ENCODE measurements around the gene ALMS1.
"Not testable (repeated sequence)": the region's sequence is repeated elsewhere in the genome, so short reads cannot be mapped to it uniquely, and the experiment has no call there.

ALMS1 gene

DNA sequence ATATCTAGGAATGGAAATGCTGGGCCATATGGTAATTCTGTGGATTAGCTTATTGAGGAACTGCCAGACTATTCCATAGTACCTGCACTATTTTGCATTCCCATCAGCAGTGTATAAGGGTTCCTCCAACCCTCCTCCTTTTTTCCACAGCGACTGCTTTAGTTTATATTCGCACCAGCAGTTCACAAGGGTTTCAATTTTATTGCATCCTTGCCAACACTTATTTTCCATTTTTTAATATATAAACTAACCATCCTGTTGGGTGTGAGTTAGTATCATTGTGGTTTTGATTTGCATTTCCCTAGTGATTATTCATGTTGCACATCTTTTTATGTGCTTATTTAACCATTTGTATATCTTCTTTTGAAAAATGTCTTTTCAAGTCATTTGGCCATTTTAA lies 189.6 kb downstream of the ALMS1 start:
- no peaks in the 10 kb centered on the region for H3K79me2 ChIP-seq (ENCODE audit: control insufficient read depth, insufficient read depth, low read length, unreplicated experiment)
- no peaks in the 10 kb centered on the region for H3K4me1 ChIP-seq (ENCODE audit: control insufficient read depth, insufficient read depth, low read length, unreplicated experiment)
- no peaks in the 10 kb centered on the region for H3K27me3 ChIP-seq (ENCODE audit: insufficient read depth, low read length)
- H2AFZ ChIP-seq (ENCODE audit: low read length, unreplicated experiment), result no peak overlapping the region
- H3K27ac ChIP-seq (ENCODE audit: low read depth, low read length), result no peak overlapping the region
- no peak overlapping the region for H3K4me3 ChIP-seq (ENCODE audit: low read depth, low read length)
- H3K36me3 ChIP-seq (ENCODE audit: insufficient read depth, low read length), result peaks cover 9% of the 10 kb centered on the region

DNA sequence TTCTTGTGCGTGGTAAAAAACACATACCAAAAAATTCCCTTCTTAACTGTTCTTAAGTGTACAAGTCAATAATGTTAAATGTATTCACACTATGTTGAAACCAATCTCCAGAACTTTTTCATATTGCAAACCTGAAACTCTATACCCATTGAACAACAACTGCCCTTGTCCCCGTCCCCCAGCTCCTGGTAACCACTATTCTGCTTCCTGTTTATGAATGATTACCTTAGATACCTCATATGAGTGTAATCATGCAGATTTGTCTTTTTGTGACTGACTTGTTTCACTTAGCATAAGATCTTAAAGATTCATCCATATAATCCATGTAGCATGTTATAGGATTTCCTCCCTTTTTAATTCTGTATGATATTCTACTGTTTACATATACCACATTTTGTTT lies 196.7 kb downstream of the ALMS1 start:
- Histone ChIP-seq H3K4me1 (ENCODE audit: control insufficient read depth, insufficient read depth, low read length, unreplicated experiment) (no peaks in the 10 kb centered on the region), H3K27ac (ENCODE audit: low read depth, low read length) (no peak overlapping the region), H2AFZ (ENCODE audit: low read length, unreplicated experiment) (no peak overlapping the region), H3K79me2 (ENCODE audit: control insufficient read depth, insufficient read depth, low read length, unreplicated experiment) (no peaks in the 10 kb centered on the region), H3K4me3 (ENCODE audit: low read depth, low read length) (no peak overlapping the region), H3K36me3 (ENCODE audit: insufficient read depth, low read length) (peaks cover 12% of the 10 kb centered on the region; the same call in 1 of the 2 replicates), H3K27me3 (ENCODE audit: insufficient read depth, low read length) (no peaks in the 10 kb centered on the region)

DNA sequence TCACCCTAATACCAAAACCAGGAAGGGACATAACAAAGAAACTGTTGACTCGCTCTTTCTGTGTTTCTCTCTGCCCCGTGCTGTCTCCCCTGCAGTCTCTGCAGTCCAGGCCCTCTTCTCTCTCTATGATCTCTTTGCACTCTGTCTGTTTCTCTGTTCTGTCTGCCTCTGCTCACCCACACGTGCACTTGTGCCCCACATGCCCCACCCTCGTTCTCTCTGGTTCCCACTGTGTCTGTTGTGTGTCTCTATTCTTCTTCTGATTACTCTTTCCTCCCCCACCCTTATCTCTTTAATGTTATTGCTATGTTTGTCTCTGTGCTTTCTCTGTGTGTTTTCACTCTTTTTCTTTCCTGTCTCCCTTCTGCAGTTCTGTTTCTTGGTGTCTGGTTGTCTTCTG lies 202.5 kb downstream of the ALMS1 start:
- Histone ChIP-seq H3K4me3 (ENCODE audit: low read depth, low read length) (no peak overlapping the region), H2AFZ (ENCODE audit: low read length, unreplicated experiment) (no peak overlapping the region), H3K27ac (ENCODE audit: low read depth, low read length) (no peak overlapping the region), H3K36me3 (ENCODE audit: insufficient read depth, low read length) (no peaks in the 10 kb centered on the region), H3K79me2 (ENCODE audit: control insufficient read depth, insufficient read depth, low read length, unreplicated experiment) (no peaks in the 10 kb centered on the region), H3K27me3 (ENCODE audit: insufficient read depth, low read length) (no peaks in the 10 kb centered on the region), H3K4me1 (ENCODE audit: control insufficient read depth, insufficient read depth, low read length, unreplicated experiment) (no peaks in the 10 kb centered on the region)

DNA sequence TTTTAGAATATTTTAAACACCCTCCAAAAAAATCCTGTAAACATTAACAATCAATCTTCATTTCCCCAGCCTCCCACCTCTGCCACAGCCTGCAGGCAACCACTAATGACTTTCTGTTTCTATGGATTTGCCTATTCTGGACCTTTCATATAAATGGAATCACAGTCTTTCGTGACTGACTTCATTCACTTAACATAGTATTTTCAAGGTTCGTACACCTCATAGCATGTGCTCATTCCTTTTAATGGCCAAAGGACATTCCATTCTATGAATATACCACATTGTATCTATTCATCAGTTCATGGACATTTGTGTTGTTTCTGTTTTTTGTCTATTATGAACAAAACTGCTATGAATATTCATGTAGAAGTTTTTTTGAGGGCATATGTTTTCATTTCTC lies 208.0 kb downstream of the ALMS1 start:
- Histone ChIP-seq H3K27ac (ENCODE audit: low read depth, low read length) (no peak overlapping the region), H3K36me3 (ENCODE audit: insufficient read depth, low read length) (no peaks in the 10 kb centered on the region), H2AFZ (ENCODE audit: low read length, unreplicated experiment) (no peak overlapping the region), H3K79me2 (ENCODE audit: control insufficient read depth, insufficient read depth, low read length, unreplicated experiment) (no peaks in the 10 kb centered on the region), H3K27me3 (ENCODE audit: insufficient read depth, low read length) (no peaks in the 10 kb centered on the region), H3K4me3 (ENCODE audit: low read depth, low read length) (no peak overlapping the region), H3K4me1 (ENCODE audit: control insufficient read depth, insufficient read depth, low read length, unreplicated experiment) (no peaks in the 10 kb centered on the region)

DNA sequence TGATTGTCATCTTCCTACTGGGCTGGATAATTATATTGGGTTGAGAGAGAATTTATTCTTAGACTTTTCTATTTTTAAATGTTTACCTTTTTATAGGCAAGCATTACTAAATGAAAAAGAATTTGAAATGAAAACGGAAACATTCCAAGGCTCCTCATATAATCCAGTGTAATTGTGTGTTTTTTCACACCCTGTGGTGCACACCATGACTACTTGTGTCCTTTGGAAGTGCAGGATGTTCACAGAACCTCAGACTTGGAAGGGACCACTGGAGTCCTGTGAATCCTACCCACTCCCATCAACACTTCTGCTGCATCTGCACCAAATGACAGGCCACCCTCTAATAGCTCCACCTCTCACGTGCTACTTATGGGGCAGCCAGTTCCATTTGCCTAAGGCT lies 208.6 kb downstream of the ALMS1 start:
- Histone ChIP-seq H3K27me3 (ENCODE audit: insufficient read depth, low read length) (no peaks in the 10 kb centered on the region), H3K27ac (ENCODE audit: low read depth, low read length) (no peak overlapping the region), H3K4me1 (ENCODE audit: control insufficient read depth, insufficient read depth, low read length, unreplicated experiment) (no peaks in the 10 kb centered on the region), H2AFZ (ENCODE audit: low read length, unreplicated experiment) (no peak overlapping the region), H3K36me3 (ENCODE audit: insufficient read depth, low read length) (no peaks in the 10 kb centered on the region), H3K4me3 (ENCODE audit: low read depth, low read length) (no peak overlapping the region), H3K79me2 (ENCODE audit: control insufficient read depth, insufficient read depth, low read length, unreplicated experiment) (no peaks in the 10 kb centered on the region)

DNA sequence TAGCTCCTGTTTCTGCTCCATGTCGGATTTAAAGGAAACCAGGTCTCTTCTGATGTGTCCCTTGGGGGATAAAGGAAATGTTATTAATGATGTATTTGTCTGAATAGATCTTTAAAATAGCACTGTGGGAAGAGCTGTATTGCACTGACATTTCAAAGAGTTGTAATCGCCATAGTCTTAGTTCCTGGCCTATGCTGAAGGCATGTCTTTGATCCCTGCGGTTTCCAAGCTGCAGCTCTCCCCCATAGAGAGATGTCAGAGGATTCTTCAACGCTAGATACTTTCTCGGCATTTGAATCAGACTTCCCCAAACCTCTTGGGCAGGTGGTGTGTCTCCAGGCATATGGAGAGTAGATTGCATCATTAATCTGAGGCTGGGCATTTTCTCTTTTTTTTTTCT lies 216.1 kb downstream of the ALMS1 start:
- H3K27ac ChIP-seq (ENCODE audit: low read depth, low read length), result no peak overlapping the region
- no peaks in the 10 kb centered on the region for H3K27me3 ChIP-seq (ENCODE audit: insufficient read depth, low read length)
- H3K79me2 ChIP-seq (ENCODE audit: control insufficient read depth, insufficient read depth, low read length, unreplicated experiment), result no peaks in the 10 kb centered on the region
- H3K36me3 ChIP-seq (ENCODE audit: insufficient read depth, low read length), result no peaks in the 10 kb centered on the region
- H3K4me1 ChIP-seq (ENCODE audit: control insufficient read depth, insufficient read depth, low read length, unreplicated experiment), result peaks cover 7% of the 10 kb centered on the region
- H2AFZ ChIP-seq (ENCODE audit: low read length, unreplicated experiment), result no peak overlapping the region
- H3K4me3 ChIP-seq (ENCODE audit: low read depth, low read length), result no peak overlapping the region

DNA sequence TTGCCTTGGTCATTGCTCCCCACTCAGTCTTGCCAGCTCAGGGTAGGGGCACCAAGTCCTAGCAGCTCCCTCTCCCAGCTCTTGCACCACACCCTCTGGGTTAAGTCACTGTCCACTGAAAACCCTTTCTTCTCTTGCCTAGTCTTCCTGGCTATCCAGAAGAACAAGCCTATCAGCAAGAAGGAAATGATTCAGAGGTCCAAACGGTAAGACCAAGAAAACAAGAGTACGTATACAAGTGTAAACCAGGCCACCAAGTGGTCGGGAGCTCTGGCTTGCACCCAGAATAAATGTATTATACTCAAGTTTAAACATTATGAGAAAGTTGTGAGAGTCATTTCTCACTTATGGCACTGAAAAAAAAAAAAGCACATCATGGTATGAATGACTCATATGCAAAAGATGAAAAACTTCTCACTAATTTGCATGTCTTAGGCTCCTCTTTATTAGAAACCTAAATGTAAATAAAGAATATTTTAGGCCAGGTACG lies 217.5 kb downstream of the ALMS1 start:
- not testable (repeated sequence) for H3K4me3 ChIP-seq (ENCODE audit: low read depth, low read length)
- peak overlapping the region; percentile 52 for H3K27ac ChIP-seq (ENCODE audit: low read depth, low read length)

DNA sequence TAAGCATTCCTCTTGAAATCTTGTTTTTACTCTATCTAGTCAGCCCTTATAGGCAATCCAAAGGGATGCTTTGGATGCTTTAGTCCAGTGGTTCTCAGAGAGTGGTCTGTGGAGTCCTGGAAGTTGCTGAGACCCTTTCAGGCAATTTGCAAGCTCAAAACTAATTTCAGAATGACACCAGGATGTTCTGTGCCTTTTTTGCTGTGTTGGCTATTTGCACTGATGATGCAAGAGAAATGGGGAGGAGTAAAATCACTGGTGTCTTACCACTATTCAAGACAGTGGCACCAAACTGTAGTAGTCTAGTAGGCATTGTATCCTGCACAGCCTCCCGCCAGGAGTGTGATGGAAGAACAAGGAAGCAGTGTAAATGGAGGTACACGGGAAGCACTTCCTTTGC lies 219.0 kb downstream of the ALMS1 start:
- H3K27ac ChIP-seq (ENCODE audit: low read depth, low read length); H3K36me3 ChIP-seq (ENCODE audit: insufficient read depth, low read length): not testable (repeated sequence)

More for the DNA sequence above, 217.5 kb downstream of the ALMS1 start:
- H3K36me3 ChIP-seq (ENCODE audit: insufficient read depth, low read length); H3K79me2 ChIP-seq (ENCODE audit: control insufficient read depth, insufficient read depth, low read length, unreplicated experiment); H2AFZ ChIP-seq (ENCODE audit: low read length, unreplicated experiment); H3K4me1 ChIP-seq (ENCODE audit: control insufficient read depth, insufficient read depth, low read length, unreplicated experiment); H3K27me3 ChIP-seq (ENCODE audit: insufficient read depth, low read length): not testable (repeated sequence)

DNA sequence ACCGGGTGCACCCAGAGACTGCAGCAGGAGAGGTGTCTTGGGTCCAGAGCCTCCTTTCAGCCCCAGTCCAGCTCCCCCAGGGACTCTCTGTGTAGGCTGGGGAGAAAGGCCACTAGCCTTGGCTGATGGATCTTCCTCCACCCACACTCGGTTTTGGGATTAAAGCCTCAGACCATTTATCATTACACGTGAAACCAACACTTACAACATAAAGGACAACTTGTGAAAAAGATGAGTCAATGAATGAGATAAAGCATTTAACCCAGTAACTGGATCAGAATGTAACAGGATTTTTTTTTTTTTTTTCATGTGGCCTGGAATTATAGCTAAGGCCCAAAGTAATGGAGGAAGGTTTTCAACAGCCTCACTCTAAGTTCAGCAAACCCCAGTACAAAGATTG lies 224.5 kb downstream of the ALMS1 start:
- H3K4me3 ChIP-seq (ENCODE audit: low read depth, low read length), result no peak overlapping the region
- no peaks in the 10 kb centered on the region for H3K79me2 ChIP-seq (ENCODE audit: control insufficient read depth, insufficient read depth, low read length, unreplicated experiment)
- H3K36me3 ChIP-seq (ENCODE audit: insufficient read depth, low read length), result no peaks in the 10 kb centered on the region
- peaks cover 8% of the 10 kb centered on the region for H3K4me1 ChIP-seq (ENCODE audit: control insufficient read depth, insufficient read depth, low read length, unreplicated experiment)
- H3K27ac ChIP-seq (ENCODE audit: low read depth, low read length), result no peak overlapping the region
- H3K27me3 ChIP-seq (ENCODE audit: insufficient read depth, low read length), result no peaks in the 10 kb centered on the region
- H2AFZ ChIP-seq (ENCODE audit: low read length, unreplicated experiment), result no peak overlapping the region

More for the DNA sequence above, 219.0 kb downstream of the ALMS1 start:
- H3K27me3 ChIP-seq (ENCODE audit: insufficient read depth, low read length); H3K4me3 ChIP-seq (ENCODE audit: low read depth, low read length); H3K79me2 ChIP-seq (ENCODE audit: control insufficient read depth, insufficient read depth, low read length, unreplicated experiment); H2AFZ ChIP-seq (ENCODE audit: low read length, unreplicated experiment); H3K4me1 ChIP-seq (ENCODE audit: control insufficient read depth, insufficient read depth, low read length, unreplicated experiment): not testable (repeated sequence)

DNA sequence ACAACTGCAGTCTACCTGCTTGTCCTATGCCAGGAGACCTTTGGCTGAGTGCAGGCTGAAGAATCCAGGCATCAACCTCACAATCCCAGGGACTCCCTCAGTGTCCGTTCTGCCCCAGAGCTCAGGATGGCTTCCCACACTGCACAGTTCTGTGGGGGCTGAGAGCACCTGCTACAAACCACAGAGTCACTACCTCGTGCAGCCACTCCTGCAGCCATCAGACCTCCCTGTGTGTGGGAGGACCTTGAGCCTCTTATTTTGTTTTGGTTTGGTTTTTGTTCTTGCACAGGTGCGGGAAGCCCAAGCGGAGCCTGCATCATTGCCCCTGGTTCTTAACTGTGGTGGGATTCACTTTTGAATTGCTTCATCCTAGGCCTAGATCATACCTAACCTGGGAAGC lies 225.6 kb downstream of the ALMS1 start:
- H3K79me2 ChIP-seq (ENCODE audit: control insufficient read depth, insufficient read depth, low read length, unreplicated experiment), result no peaks in the 10 kb centered on the region
- no peaks in the 10 kb centered on the region for H3K27me3 ChIP-seq (ENCODE audit: insufficient read depth, low read length)
- no peak overlapping the region for H2AFZ ChIP-seq (ENCODE audit: low read length, unreplicated experiment)
- no peaks in the 10 kb centered on the region for H3K36me3 ChIP-seq (ENCODE audit: insufficient read depth, low read length)
- H3K4me1 ChIP-seq (ENCODE audit: control insufficient read depth, insufficient read depth, low read length, unreplicated experiment), result peaks cover 8% of the 10 kb centered on the region
- H3K4me3 ChIP-seq (ENCODE audit: low read depth, low read length), result no peak overlapping the region
- H3K27ac ChIP-seq (ENCODE audit: low read depth, low read length), result no peak overlapping the region

DNA sequence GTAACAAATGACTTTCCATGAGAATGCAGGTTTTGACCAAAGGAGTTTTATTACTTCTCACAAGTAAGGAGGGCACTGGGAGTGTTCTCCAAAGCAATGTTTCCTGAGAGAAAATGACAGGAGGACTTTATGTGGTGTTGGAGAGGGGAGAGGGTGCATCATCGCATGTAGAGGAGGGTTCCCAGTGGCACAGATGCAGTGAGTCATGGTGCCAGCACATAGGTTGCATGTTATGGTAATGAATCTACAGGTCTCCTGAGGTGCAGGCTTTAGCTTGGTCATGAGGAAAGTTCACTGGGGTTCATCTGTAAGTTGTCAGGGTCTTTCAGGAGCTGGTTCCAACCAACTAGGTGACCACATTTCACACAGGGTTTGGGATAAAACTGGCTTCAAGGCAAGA lies 226.2 kb downstream of the ALMS1 start:
- no peak overlapping the region for H3K27ac ChIP-seq (ENCODE audit: low read depth, low read length)
- H3K36me3 ChIP-seq (ENCODE audit: insufficient read depth, low read length), result no peaks in the 10 kb centered on the region
- peaks cover 8% of the 10 kb centered on the region for H3K4me1 ChIP-seq (ENCODE audit: control insufficient read depth, insufficient read depth, low read length, unreplicated experiment)
- H3K4me3 ChIP-seq (ENCODE audit: low read depth, low read length), result no peak overlapping the region
- no peaks in the 10 kb centered on the region for H3K79me2 ChIP-seq (ENCODE audit: control insufficient read depth, insufficient read depth, low read length, unreplicated experiment)
- no peaks in the 10 kb centered on the region for H3K27me3 ChIP-seq (ENCODE audit: insufficient read depth, low read length)
- no peak overlapping the region for H2AFZ ChIP-seq (ENCODE audit: low read length, unreplicated experiment)

All from ACC112 (cell line).